GM20431 (cell line): ENCODE data around the gene CDKN2B.

ENCODE experiments used
- in situ Hi-C: fragments of 300-500 bp; cut with MseI, MboI; formaldehyde crosslinking; loops from one replicate; pipeline ENCODE4 v1.15.0; 2020; ENCODE audit warnings: low sequenced_read_pairs; ENCODE audit not compliant: unreplicated experiment

Gene CDKN2B

GRCh38 chr9:21996438-21996837, 12.7 kb downstream of the CDKN2B start:
- in situ Hi-C loops, result no loop called here

DNA sequence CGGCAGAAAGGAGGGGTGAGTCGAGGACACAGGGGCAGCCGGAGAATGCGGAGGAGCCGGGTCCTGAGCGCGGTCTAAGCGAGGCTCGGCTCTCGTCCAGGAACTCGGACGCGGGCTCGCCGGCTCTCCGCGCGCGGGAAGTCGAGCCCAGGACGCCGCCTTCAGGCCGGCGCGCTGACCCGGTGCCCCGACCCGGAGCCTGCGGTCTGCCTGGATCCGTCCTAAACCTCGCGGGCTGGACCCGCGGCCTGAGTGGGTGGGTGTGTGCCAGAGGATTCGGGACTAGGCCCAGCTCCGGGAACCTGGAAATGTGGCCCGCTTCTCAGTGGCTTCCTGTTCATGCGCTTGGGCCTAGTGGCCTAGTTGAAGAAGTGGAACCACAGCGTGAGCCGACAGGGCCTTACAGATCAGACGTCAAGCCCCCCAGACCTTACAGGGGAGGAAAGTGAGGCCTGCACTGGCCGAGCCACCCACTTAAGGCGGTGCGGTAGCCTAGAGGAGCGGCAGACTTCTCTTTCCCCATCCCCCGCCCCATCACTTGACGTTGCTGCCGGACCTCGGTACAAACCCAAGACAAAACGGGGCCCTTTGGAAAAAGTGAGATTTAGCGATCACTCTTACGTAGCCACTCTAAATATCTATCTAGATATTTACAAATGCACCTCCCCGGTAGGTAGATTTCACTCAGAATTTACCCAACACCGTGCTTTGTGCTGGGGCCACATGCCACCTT, 13.3 kb downstream of the CDKN2B start:
- in situ Hi-C loops, result no loop called here

- in situ Hi-C loops, result no loop called here
Observed at GRCh38 chr9:21995006-21995665, 14.0 kb downstream of the CDKN2B start.

GRCh38 chr9:21994556-21995005, 14.5 kb downstream of the CDKN2B start, which contains the start of gene CDKN2B-AS1:
TSS of gene CDKN2B-AS1 (plus strand) at chr9:21994791.
- in situ Hi-C loops, result no loop called here

- in situ Hi-C loops, result no loop called here
Observed at GRCh38 chr9:21993893-21994555, 15.1 kb downstream of the CDKN2B start, which contains the start of gene CDKN2A. TSS of gene CDKN2A (minus strand) at chr9:21994392.

GRCh38 chr9:21993007-21993406, 16.1 kb downstream of the CDKN2B start:
- in situ Hi-C loops, result no loop called here

DNA sequence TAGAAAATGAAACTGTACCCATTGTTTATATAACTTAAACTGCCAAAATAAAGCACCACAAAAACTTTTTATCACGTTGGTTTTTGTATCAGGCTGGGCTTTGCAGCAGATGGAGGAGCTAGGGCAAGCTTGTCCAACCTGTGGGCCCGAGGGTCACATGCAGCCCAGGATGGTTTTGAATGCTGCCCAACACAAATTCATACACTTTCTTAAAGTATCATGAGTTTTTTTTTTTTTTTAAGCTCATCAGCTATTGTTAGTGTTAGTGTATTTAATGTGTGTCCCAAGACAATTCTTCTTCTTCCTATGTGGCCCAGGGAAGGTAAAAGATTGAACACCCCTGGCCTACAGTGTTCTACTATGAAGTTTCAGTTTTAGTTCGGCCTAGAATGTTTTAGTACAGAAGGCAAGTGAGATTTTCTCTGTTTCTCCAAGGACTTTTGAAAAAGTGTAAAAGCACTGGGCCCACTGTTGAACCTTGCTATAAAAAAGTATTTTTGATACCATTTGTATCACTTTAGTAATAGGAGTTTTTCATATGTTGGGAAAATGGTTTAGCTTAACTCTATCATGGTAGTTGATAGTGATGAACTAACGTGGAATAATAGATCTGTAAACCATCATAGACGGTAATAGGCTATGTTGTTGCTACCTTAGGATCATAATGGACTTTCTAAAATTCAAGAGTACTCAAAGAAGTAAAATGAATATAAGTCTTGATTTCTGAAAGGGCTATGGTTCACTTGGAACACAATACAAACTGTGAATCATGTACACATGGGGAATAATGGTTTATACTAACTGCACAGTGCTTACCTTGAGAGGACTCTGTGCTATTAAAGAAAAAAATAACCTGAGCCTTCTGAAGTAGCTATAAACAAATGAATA, 17.8 kb downstream of the CDKN2B start:
- in situ Hi-C loops, result no loop called here

DNA sequence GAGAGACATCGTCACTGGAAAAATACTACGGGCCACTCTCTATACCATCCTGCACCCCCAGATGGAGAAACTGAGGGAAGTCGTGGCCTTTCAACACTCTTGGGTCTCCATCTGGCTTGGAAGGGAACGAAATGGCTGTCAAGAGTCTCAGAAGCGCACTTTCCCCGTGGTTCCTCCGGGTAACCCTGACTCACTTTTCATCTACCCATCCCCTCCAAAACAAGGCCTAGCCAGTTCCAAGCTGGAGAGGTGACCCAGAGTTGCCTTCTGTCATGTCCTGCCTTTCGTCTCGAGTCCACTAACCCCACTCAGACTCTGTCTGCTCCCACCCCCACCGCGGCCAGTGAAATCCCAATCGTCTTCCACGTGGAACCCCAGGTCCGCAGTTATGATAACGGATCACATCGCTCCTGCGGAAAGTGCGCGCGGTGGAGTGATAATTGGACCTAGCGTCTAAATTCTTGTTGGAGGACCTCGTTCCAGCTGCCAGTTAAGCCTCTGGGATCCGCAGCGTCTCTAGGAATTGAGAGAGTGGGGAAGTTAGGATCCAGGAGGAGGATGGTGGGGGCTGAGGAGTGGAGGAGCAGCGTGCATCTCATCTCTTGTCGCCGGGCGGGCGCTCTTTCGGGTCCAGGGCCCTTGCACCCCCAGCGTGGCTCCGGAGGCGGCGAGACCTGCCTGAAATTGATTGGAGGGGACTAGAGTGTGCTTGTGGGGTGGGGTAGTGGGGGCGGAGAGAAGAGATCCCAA, 19.5 kb downstream of the CDKN2B start:
- in situ Hi-C loops, result no loop called here

- in situ Hi-C loops, result no loop called here
Observed at GRCh38 chr9:21988056-21988990, 20.8 kb downstream of the CDKN2B start.

DNA sequence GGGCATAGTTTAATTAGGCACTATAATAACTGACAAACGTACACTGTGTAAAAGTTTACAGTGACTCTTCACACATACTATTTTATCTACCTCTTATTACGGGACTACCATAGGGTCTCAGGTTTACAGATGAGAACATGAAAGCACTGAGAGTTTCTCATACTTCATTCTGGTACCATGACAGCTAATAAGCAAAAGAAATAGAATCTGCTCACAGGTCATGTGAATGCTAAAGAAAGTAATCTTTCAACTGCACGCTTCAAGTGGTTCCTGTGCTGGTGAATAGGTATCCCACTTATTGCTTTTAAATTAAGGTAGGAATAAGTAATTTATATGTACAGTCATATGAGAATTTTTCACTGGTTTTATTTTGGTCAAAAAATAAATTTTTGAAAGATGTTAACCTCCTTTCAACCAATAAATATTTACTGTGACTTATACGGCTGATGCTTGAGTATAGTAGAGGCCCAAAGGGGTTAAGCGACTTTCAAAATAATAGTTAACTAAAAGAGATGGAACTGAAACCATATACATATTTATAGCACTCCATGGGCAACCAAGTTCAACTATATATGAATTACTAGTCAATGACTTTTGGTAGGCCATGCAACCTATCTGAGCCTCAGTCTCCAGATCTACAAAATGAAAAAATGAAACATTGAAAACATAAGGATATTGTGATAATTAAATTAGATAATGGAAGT, 23.0 kb downstream of the CDKN2B start:
- in situ Hi-C loops, result no loop called here

- in situ Hi-C loops, result no loop called here
Observed at GRCh38 chr9:21984101-21984500, 25.0 kb downstream of the CDKN2B start.

- in situ Hi-C loops, result no loop called here
Observed at GRCh38 chr9:21983561-21983935, 25.6 kb downstream of the CDKN2B start.

DNA sequence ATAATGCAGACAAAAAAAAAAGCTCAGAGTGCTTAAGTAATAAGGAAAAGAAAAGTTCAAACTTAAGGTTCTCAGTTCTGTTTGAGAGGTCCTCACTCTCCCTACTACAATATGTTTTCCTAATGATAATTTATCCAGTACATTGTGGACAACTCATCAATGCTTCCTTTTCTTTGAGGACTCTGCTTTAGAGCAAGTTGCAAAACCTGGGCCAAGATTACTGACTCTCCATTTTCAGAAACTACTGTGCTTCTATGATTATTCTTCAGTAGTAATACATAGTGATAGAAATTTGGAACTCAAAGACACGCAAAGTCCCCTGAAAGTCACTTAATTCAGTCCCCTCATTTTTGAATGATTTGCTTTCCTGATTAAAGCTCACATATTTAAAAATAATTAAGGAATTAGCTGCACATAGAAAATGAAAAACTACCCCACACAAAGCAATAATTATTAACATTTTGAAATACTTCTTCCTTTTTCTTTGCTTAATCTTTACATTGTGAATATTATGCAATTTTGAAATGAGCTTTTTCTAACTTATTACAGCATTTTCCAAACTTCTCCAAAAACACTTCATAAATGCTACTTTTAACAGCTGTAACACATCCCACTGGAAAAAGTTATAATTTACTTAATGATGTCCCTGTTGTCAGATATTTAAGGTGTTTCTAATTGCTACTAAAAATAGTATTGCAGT, 26.1 kb downstream of the CDKN2B start:
- in situ Hi-C loops, result no loop called here

DNA sequence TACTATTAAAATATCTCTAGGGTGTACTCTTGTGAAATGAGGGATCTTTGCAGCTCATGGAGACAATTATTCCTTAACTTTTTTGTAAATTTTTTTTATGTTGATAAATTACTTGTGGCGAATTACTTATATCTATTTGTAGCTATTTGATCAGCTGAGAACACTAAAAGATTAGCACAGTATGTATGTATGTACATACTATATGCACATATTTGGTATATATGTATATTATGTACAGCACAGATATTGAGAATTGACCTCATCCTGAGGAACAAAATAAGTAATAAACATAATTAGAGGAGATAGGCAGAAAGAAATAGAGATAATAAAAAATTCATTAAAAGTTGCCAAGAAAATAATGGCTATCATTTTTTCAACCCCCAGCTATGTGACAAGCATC, 26.7 kb downstream of the CDKN2B start:
- in situ Hi-C loops, result no loop called here

- in situ Hi-C loops, result no loop called here
Observed at GRCh38 chr9:21976334-21976875, 32.7 kb downstream of the CDKN2B start.

- in situ Hi-C loops, result no loop called here
Observed at GRCh38 chr9:21974722-21975409, 34.2 kb downstream of the CDKN2B start.
